Hepatocyte (in vitro differentiated cells): ENCODE measurements around the gene NBDY. TPM values are rescaled to one million over a fixed set of nuclear protein-coding genes. Genes with fewer than 3 reads are reported as not detected.

Source experiments
- DNase-seq: peaks from one replicate; pipeline ENCODE4 v3.0.0-alpha.2; 2016; ENCODE audit warnings: low spot score
- H2AFZ ChIP-seq: fragments of 200-600 bp; sonication (generic); 2 replicates; pipeline ENCODE4 v1.6.0; 2016; ENCODE audit warnings: antibody characterized with exemption, mild to moderate bottlenecking
- H3K27ac ChIP-seq: fragments of 200-600 bp; sonication (generic); 2 replicates; pipeline ENCODE4 v1.5.1; 2016; ENCODE audit warnings: mild to moderate bottlenecking
- H3K27me3 ChIP-seq: fragments of 200-600 bp; sonication (generic); 2 replicates; pipeline ENCODE4 v1.6.1; 2016
- H3K36me3 ChIP-seq: fragments of 200-600 bp; sonication (generic); replicated peaks from 2 replicates; pipeline ENCODE4 v1.5.1; 2016; ENCODE audit warnings: low read depth; ENCODE audit not compliant: insufficient read depth
- H3K4me1 ChIP-seq: fragments of 200-600 bp; sonication (generic); 2 replicates; pipeline ENCODE4 v1.5.1; 2016; ENCODE audit warnings: mild to moderate bottlenecking, moderate library complexity; ENCODE audit not compliant: insufficient read depth
- H3K4me2 ChIP-seq: fragments of 200-600 bp; sonication (generic); 2 replicates; pipeline ENCODE4 v1.6.0; 2016
- H3K4me3 ChIP-seq: fragments of 200-600 bp; sonication (generic); 2 replicates; pipeline ENCODE4 v1.5.1; 2016; ENCODE audit warnings: mild to moderate bottlenecking
- H3K79me2 ChIP-seq: fragments of 200-600 bp; sonication (generic); 2 replicates; pipeline ENCODE4 v1.6.0; 2017; ENCODE audit warnings: mild to moderate bottlenecking
- H3K9me2 ChIP-seq: fragments of 200-600 bp; sonication (generic); replicated peaks from 2 replicates; pipeline ENCODE4 v1.6.0; 2017; ENCODE audit warnings: mild to moderate bottlenecking; ENCODE audit not compliant: insufficient read depth
- H3K9me3 ChIP-seq: fragments of 200-600 bp; sonication (generic); 2 replicates; pipeline ENCODE4 v1.5.1; 2016; ENCODE audit warnings: low read depth, mild to moderate bottlenecking
- H4K20me1 ChIP-seq: fragments of 200-600 bp; sonication (generic); 2 replicates; pipeline ENCODE4 v1.6.0; 2016; ENCODE audit warnings: mild to moderate bottlenecking; ENCODE audit not compliant: insufficient read depth, poor library complexity, severe bottlenecking
- EZH2 ChIP-seq: fragments of 200-600 bp; sonication (generic); IDR thresholded peaks from 2 replicates; pipeline ENCODE4 v1.6.1; 2016; ENCODE audit warnings: antibody characterized with exemption, mild to moderate bottlenecking, borderline replicate concordance
- EZH2phosphoT487 ChIP-seq: fragments of 200-600 bp; sonication (generic); IDR thresholded peaks from one replicate; pipeline ENCODE4 v1.6.1; 2018; ENCODE audit warnings: antibody characterized with exemption, mild to moderate bottlenecking, low read depth, moderate library complexity; ENCODE audit not compliant: unreplicated experiment, severe bottlenecking
- WGBS: methylation state at CpG from one replicate; pipeline ENCODE4 v1.1.6; 2016; ENCODE audit warnings: low lambda C conversion rate; ENCODE audit errors: missing lambda C conversion rate; 5-methylcytosine and 5-hydroxymethylcytosine counted together
- polyA plus RNA-seq: library from polyadenylated mRNA; unstranded; fragments of >200 nt; fragmentation: Nextera tagmentation; extraction: Ambion mirVana; gene quantifications from 2 replicates; pipeline ENCODE4 v1.2.1, GENCODE V29; 2016
- total RNA-seq: library from RNA; depleted of rRNA; stranded (reverse); fragments of >200 nt; gene quantifications from 2 replicates; pipeline ENCODE4 v1.2.3, GENCODE V29; 2014
- TF ChIP-seq, protein P1 (sequence below): fragments of 200-600 bp; sonication (generic); IDR thresholded peaks from 2 replicates; pipeline ENCODE4 v1.5.1; 2016; ENCODE audit warnings: antibody characterized with exemption, mild to moderate bottlenecking; ENCODE audit not compliant: poor library complexity

NBDY gene
- total and polyA plus RNA-seq, 2 experiments from 2014 or later = 20.4 to 166 TPM

DNA sequence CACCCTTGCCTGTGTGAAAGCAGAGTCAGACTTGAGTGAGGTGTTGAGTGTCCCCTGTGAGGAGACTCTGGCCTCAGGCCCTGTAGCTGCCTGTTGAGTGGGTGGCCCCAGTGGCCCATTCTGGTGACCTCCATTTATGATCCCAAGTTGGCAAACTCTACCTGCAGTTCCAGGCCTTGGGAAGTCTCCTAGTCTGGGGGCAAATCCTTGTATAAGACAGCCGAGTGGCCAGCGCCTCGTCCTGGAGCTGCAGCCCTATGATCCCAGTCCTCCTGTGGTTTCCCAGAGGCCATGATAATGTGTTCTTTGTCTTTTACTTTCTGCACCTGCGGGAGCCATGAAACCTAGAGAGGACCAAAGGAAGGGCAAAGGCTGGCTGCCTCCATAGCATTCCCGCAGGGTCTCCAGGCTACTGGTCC lies 58.7 kb downstream of the NBDY start:
- H3K4me3 ChIP-seq = no peak overlapping the region
- H3K27ac ChIP-seq = no peak overlapping the region
- WGBS = 100% methylated on average over 5 of the region's 5 CpGs
- no peaks in the 10 kb centered on the region for H3K9me2 ChIP-seq
- no peak for DNase-seq
- no peaks in the 10 kb centered on the region for H3K36me3 ChIP-seq
- no peaks in the 10 kb centered on the region for H3K79me2 ChIP-seq
- H3K27me3 ChIP-seq = no peaks in the 10 kb centered on the region
- H3K4me2 ChIP-seq = no peak overlapping the region
- no peaks in the 10 kb centered on the region for H3K9me3 ChIP-seq
- no peaks in the 10 kb centered on the region for H3K4me1 ChIP-seq
- TF ChIP-seq EZH2phosphoT487 = no peak
- no peak overlapping the region for H2AFZ ChIP-seq
- H4K20me1 ChIP-seq = no peaks in the 10 kb centered on the region

DNA sequence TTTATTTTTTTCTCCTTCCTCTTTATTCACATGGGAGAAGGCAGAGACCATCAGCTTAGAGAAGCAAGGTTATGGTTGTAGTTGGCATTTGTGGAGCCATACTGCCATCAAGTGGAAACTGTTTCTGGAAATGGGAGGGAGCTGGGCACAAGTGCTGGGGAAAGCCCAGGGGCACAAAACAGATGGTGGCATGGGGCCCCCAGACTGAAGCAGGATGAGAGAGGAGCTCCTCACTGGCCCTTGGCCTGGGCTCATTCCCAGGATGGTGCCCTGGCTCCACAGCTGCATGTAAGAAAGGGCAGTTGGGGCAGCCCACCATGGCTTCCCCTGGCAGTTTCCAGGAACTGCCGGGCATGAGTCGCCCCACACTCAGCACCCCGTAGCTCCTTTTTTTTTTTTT lies 59.2 kb downstream of the NBDY start:
- Histone ChIP-seq H2AFZ (no peak overlapping the region), H3K4me2 (no peak overlapping the region), H3K9me2 (no peaks in the 10 kb centered on the region), H3K27ac (no peak overlapping the region), H3K4me1 (no peaks in the 10 kb centered on the region), H3K9me3 (no peaks in the 10 kb centered on the region), H3K4me3 (no peak overlapping the region), H4K20me1 (no peaks in the 10 kb centered on the region), H3K36me3 (no peaks in the 10 kb centered on the region), H3K27me3 (no peaks in the 10 kb centered on the region), H3K79me2 (no peaks in the 10 kb centered on the region)
- WGBS = 60% methylated on average over 3 of the region's 3 CpGs
- DNase-seq = no peak
- TF ChIP-seq, protein P1, sequence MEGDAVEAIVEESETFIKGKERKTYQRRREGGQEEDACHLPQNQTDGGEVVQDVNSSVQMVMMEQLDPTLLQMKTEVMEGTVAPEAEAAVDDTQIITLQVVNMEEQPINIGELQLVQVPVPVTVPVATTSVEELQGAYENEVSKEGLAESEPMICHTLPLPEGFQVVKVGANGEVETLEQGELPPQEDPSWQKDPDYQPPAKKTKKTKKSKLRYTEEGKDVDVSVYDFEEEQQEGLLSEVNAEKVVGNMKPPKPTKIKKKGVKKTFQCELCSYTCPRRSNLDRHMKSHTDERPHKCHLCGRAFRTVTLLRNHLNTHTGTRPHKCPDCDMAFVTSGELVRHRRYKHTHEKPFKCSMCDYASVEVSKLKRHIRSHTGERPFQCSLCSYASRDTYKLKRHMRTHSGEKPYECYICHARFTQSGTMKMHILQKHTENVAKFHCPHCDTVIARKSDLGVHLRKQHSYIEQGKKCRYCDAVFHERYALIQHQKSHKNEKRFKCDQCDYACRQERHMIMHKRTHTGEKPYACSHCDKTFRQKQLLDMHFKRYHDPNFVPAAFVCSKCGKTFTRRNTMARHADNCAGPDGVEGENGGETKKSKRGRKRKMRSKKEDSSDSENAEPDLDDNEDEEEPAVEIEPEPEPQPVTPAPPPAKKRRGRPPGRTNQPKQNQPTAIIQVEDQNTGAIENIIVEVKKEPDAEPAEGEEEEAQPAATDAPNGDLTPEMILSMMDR = no peak
- no peak for TF ChIP-seq EZH2phosphoT487
- no peak for TF ChIP-seq EZH2

DNA sequence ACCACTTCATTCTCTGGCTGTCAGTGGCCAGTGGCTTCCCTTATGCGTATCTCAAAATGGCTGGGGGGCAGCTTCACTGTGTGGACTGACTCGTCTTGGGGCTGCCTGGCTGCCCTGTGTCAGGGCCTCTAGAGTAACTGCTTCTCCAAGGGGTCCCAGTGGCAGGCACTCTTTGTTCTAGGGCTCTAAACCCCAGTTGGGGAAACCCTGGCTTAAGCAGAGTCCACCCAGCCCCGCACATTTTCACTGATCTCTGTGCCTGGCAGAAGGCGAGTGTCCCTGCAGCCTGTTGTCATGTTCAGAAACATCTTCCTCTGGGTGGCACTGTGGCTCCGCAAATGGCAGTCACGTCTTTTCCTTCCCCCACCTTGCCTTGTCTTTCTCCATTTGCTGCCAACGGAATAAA lies 59.7 kb downstream of the NBDY start:
- Histone ChIP-seq H3K4me1 (no peaks in the 10 kb centered on the region), H3K36me3 (no peaks in the 10 kb centered on the region), H3K9me3 (no peaks in the 10 kb centered on the region), H4K20me1 (no peaks in the 10 kb centered on the region), H3K4me2 (no peak overlapping the region), H3K27me3 (no peaks in the 10 kb centered on the region), H3K79me2 (no peaks in the 10 kb centered on the region), H3K27ac (no peak overlapping the region), H2AFZ (no peak overlapping the region), H3K9me2 (no peaks in the 10 kb centered on the region), H3K4me3 (no peak overlapping the region)
- no peak for DNase-seq
- 94% methylated on average over 7 of the region's 7 CpGs for WGBS
- TF ChIP-seq EZH2 = no peak
- TF ChIP-seq, protein P1 = no peak
- TF ChIP-seq EZH2phosphoT487 = no peak

DNA sequence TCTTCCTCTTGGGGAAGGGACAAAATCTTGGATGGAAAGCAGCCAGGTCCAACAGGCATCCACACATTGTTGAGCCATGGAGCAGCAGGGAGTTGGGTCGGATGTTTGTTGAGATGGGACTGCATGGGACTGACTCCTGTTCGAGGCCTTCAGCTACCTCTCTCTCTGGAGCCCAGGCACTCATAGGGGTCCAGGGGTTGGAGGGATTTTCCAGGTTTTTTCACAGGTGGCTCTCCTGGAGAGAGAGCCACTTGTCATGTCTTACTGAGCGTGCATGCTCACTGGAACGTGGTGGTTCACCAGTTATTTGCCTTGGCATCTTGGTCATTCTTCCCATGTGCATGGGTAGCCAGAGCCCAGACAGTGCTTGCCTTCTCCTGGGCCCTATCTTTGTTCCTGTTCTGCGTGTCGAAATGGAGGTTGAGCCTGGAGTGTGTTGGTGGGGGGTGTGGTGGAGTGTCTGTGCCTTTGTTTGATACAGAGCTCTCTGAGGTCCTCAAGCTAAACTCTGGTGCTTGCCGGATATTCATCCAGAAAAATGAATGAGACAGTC lies 60.6 kb downstream of the NBDY start:
- Histone ChIP-seq H2AFZ (no peak overlapping the region), H3K4me3 (no peak overlapping the region), H3K4me2 (no peak overlapping the region), H3K9me2 (no peaks in the 10 kb centered on the region), H3K4me1 (no peaks in the 10 kb centered on the region), H3K9me3 (no peaks in the 10 kb centered on the region), H3K79me2 (no peaks in the 10 kb centered on the region), H3K27ac (no peak overlapping the region), H3K27me3 (no peaks in the 10 kb centered on the region), H3K36me3 (no peaks in the 10 kb centered on the region), H4K20me1 (no peaks in the 10 kb centered on the region)
- DNase-seq = no peak
- 77% methylated on average over 7 of the region's 7 CpGs for WGBS
- TF ChIP-seq EZH2phosphoT487 = no peak
- TF ChIP-seq, protein P1 = no peak
